IMR-90 (cell line): ENCODE measurements around the gene RPTOR. TPM values are rescaled to one million over a fixed set of nuclear protein-coding genes. Genes with fewer than 3 reads are reported as not detected.

Source experiments
- ATAC-seq: fragments of 200-7000 bp; cut with Tn5 transposase; 2 replicates; pipeline ENCODE4 v1.9.1; 2020; ENCODE audit warnings: low read depth, mild to moderate bottlenecking, moderate library complexity
- BruUV-seq: library from RNA; stranded (reverse); fragments of 400-500 nt; replicated peaks from 2 replicates; lab custom pipeline; 2021; lab: Mats Ljungman, UMichigan
- CTCF ChIA-PET: fragments of 300-600 bp; formaldehyde crosslinking; extraction: SDS; loops from one replicate; lab custom pipeline; 2021; ENCODE audit warnings: antibody characterized with exemption; lab: Yijun Ruan, JAX
- POLR2A ChIA-PET: fragments of 300-600 bp; sonication (Branson Sonifier 250); formaldehyde crosslinking; loops from one replicate; lab custom pipeline; 2022; ENCODE audit warnings: antibody characterized with exemption; ENCODE audit not compliant: unreplicated experiment; lab: Charles Lee
- DNase-seq: peaks from one replicate; pipeline ENCODE4 v3.0.0; 2013
- H2AFZ ChIP-seq: replicated peaks from 2 replicates; pipeline ENCODE3; 2013; ENCODE audit warnings: low read length, mild to moderate bottlenecking; ENCODE audit not compliant: poor library complexity
- H2AK5ac ChIP-seq: 2 replicates; pipeline ENCODE4 v1.6.1; 2013; ENCODE audit warnings: low read depth, low read length, inconsistent platforms
- H2AK9ac ChIP-seq: replicated peaks from 2 replicates; pipeline ENCODE3; 2013; ENCODE audit warnings: mild to moderate bottlenecking, low read depth, low read length, moderate library complexity; ENCODE audit not compliant: poor library complexity
- H2BK120ac ChIP-seq: 2 replicates; pipeline ENCODE4 v1.6.1; 2013; ENCODE audit warnings: low read depth, low read length, inconsistent platforms
- H2BK15ac ChIP-seq: 3 replicates; pipeline ENCODE4 v1.6.1; 2013; ENCODE audit warnings: low read depth, low read length, inconsistent platforms
- H2BK20ac ChIP-seq: 2 replicates; pipeline ENCODE4 v1.6.1; 2013; ENCODE audit warnings: low read depth, mild to moderate bottlenecking, inconsistent platforms, low read length, moderate library complexity
- H2BK5ac ChIP-seq: 2 replicates; pipeline ENCODE4 v1.6.1; 2013; ENCODE audit warnings: mild to moderate bottlenecking, low read depth, low read length, inconsistent platforms; ENCODE audit not compliant: poor library complexity, severe bottlenecking
- H3K14ac ChIP-seq: replicated peaks from 2 replicates; pipeline ENCODE4 v1.6.1; 2013; ENCODE audit warnings: low read depth, low read length, inconsistent platforms
- H3K18ac ChIP-seq: 2 replicates; pipeline ENCODE4 v1.6.1; 2013; ENCODE audit warnings: low read depth, low read length, control low read depth
- H3K23ac ChIP-seq: 2 replicates; pipeline ENCODE4 v1.6.1; 2013; ENCODE audit warnings: low read depth, low read length, inconsistent platforms
- H3K27ac ChIP-seq: 2 replicates; pipeline ENCODE4 v1.5.1; 2013; ENCODE audit warnings: mild to moderate bottlenecking, control low read depth, low read length; ENCODE audit not compliant: insufficient read depth
- H3K27me3 ChIP-seq: 2 replicates; pipeline ENCODE4 v1.6.1; 2013; ENCODE audit warnings: low read length; ENCODE audit not compliant: control insufficient read depth, insufficient read depth
- H3K36me3 ChIP-seq: 2 replicates; pipeline ENCODE4 v1.6.1; 2013; ENCODE audit warnings: low read length, mixed read lengths; ENCODE audit not compliant: control insufficient read depth, insufficient read depth
- H3K4ac ChIP-seq: 2 replicates; pipeline ENCODE4 v1.6.1; 2013; ENCODE audit warnings: low read depth, low read length, inconsistent platforms
- H3K4me1 ChIP-seq: 2 replicates; pipeline ENCODE4 v1.6.1; 2013; ENCODE audit warnings: low read length, mixed read lengths; ENCODE audit not compliant: control insufficient read depth, insufficient read depth
- H3K4me2 ChIP-seq: 2 replicates; pipeline ENCODE4 v1.6.1; 2013; ENCODE audit warnings: low read depth, mild to moderate bottlenecking, control low read depth, low read length, moderate library complexity
- H3K4me3 ChIP-seq: 2 replicates; pipeline ENCODE4 v1.5.1; 2013; ENCODE audit warnings: low read depth, mild to moderate bottlenecking, control low read depth, low read length, moderate library complexity; ENCODE audit not compliant: insufficient read depth
- H3K56ac ChIP-seq: 2 replicates; pipeline ENCODE4 v1.6.1; 2013; ENCODE audit warnings: low read length, inconsistent platforms; ENCODE audit not compliant: insufficient read depth; ENCODE audit errors: extremely low read depth
- H3K79me1 ChIP-seq, 2 experiments: 2 replicates each; pipeline ENCODE4 v1.6.1; 2013; ENCODE audit warnings: low read length in 2 of 2, inconsistent platforms in 1 of 2, low read depth in 1 of 2
- H3K9ac ChIP-seq: 2 replicates; pipeline ENCODE4 v1.6.1; 2013; ENCODE audit warnings: low read depth, low read length, control low read depth
- H3K9me1 ChIP-seq: 2 replicates; pipeline ENCODE4 v1.6.1; 2013; ENCODE audit warnings: low read length, inconsistent platforms; ENCODE audit not compliant: insufficient read depth
- H3K9me3 ChIP-seq: 2 replicates; pipeline ENCODE4 v1.6.1; 2013; ENCODE audit warnings: low read length; ENCODE audit not compliant: control insufficient read depth, insufficient read depth
- H4K20me1 ChIP-seq: 2 replicates; pipeline ENCODE4 v1.6.1; 2013; ENCODE audit warnings: low read length, inconsistent platforms; ENCODE audit not compliant: insufficient read depth
- H4K5ac ChIP-seq: 2 replicates; pipeline ENCODE4 v1.6.1; 2013; ENCODE audit warnings: mild to moderate bottlenecking, low read depth, low read length, control low read depth
- H4K8ac ChIP-seq, 2 experiments: 2 replicates each; pipeline ENCODE4 v1.6.1; 2013; ENCODE audit warnings: low read depth in 2 of 2, low read length in 2 of 2, control low read depth in 1 of 2, inconsistent platforms in 1 of 2
- H4K91ac ChIP-seq: 2 replicates; pipeline ENCODE4 v1.6.1; 2013; ENCODE audit warnings: low read depth, low read length, inconsistent platforms; ENCODE audit not compliant: insufficient read depth
- BHLHE40 ChIP-seq: fragments of 150-350 bp; IDR thresholded peaks from 2 replicates; pipeline ENCODE4 v1.6.1; 2016; ENCODE audit warnings: mild to moderate bottlenecking, low read depth, low read length
- CEBPB ChIP-seq: IDR thresholded peaks from 2 replicates; pipeline ENCODE4 v1.6.1; 2012; ENCODE audit warnings: low read depth, low read length, improper control_type of control experiment
- CHD1 ChIP-seq: IDR thresholded peaks from 2 replicates; pipeline ENCODE4 v1.6.1; 2012; ENCODE audit warnings: low read depth, low read length, improper control_type of control experiment
- CTCF ChIP-seq: conservative IDR thresholded peaks from 2 replicates; pipeline ENCODE4 v1.5.1; 2012; ENCODE audit warnings: mild to moderate bottlenecking, low read depth, low read length, improper control_type of control experiment
- ELK1 ChIP-seq: fragments of 150-350 bp; IDR thresholded peaks from 2 replicates; pipeline ENCODE4 v1.6.1; 2016; ENCODE audit warnings: low read depth, mild to moderate bottlenecking, low read length, moderate library complexity, borderline replicate concordance
- FOS ChIP-seq: fragments of 150-350 bp; IDR thresholded peaks from 2 replicates; pipeline ENCODE4 v1.6.1; 2016; ENCODE audit warnings: low read depth, low read length
- MAFK ChIP-seq: IDR thresholded peaks from 2 replicates; pipeline ENCODE4 v1.6.1; 2012; ENCODE audit warnings: low read depth, low read length, improper control_type of control experiment
- MAZ ChIP-seq: IDR thresholded peaks from 2 replicates; pipeline ENCODE4 v1.6.1; 2012; ENCODE audit warnings: low read depth, mild to moderate bottlenecking, low read length, improper control_type of control experiment, moderate library complexity, borderline replicate concordance
- MXI1 ChIP-seq: IDR thresholded peaks from 2 replicates; pipeline ENCODE4 v1.6.1; 2012; ENCODE audit warnings: low read depth, mild to moderate bottlenecking, low read length, moderate library complexity, borderline replicate concordance
- NFE2L2 ChIP-seq: fragments of 150-350 bp; IDR thresholded peaks from 2 replicates; pipeline ENCODE4 v1.6.1; 2016; ENCODE audit warnings: low read depth, mild to moderate bottlenecking, low read length
- POLR2A ChIP-seq: IDR thresholded peaks from 2 replicates; pipeline ENCODE4 v1.6.1; 2012; ENCODE audit warnings: mild to moderate bottlenecking, low read depth, low read length
- RAD21 ChIP-seq: IDR thresholded peaks from 2 replicates; pipeline ENCODE4 v1.6.1; 2012; ENCODE audit warnings: low read length, improper control_type of control experiment
- RCOR1 ChIP-seq: IDR thresholded peaks from 2 replicates; pipeline ENCODE4 v1.6.1; 2012; ENCODE audit warnings: mild to moderate bottlenecking, low read length, improper control_type of control experiment; ENCODE audit not compliant: insufficient replicate concordance
- RFX5 ChIP-seq: IDR thresholded peaks from 2 replicates; pipeline ENCODE4 v1.8.0; 2012; ENCODE audit warnings: low read depth, mild to moderate bottlenecking, low read length, moderate library complexity
- SMC3 ChIP-seq: fragments of 150-350 bp; IDR thresholded peaks from 2 replicates; pipeline ENCODE4 v1.6.1; 2016; ENCODE audit warnings: low read depth, mild to moderate bottlenecking, antibody characterized with exemption, low read length, moderate library complexity
- WGBS, 2 experiments: methylation state at CpG; one replicate each; pipeline versions ENCODE4 v1.1.5 to v1.1.7; 2013; ENCODE audit warnings: missing lambda C conversion rate in 2 of 2; ENCODE audit not compliant: insufficient read length in 1 of 2; ENCODE audit errors: extremely low coverage in 2 of 2; 5-methylcytosine and 5-hydroxymethylcytosine counted together
- dilution Hi-C: fragments of 300-500 bp; cut with HindIII; formaldehyde crosslinking; loops from one replicate; pipeline ENCODE4 v1.14.3; 2018; ENCODE audit warnings: low sequenced_read_pairs; ENCODE audit not compliant: unreplicated experiment
- in situ Hi-C: fragments of 300-500 bp; cut with MboI; formaldehyde crosslinking; loops from 3 replicates; pipeline ENCODE4 v1.14.3; 2019; ENCODE audit warnings: low sequenced_read_pairs, inconsistent platforms, mixed read lengths
- intact Hi-C: fragments of 100-400 bp; cut with micrococcal nuclease; formaldehyde crosslinking; loops from 2 replicates; pipeline ENCODE4 v1.10.0; 2022
- polyA plus RNA-seq, 3 experiments: library from polyadenylated mRNA; depleted of rRNA; stranded (reverse); fragments of >200 nt; gene quantifications; 2 replicates each; pipeline ENCODE4 v1.2.3, GENCODE V29; 2012; ENCODE audit warnings: low replicate concordance in 1 of 3
- total RNA-seq: library from RNA; depleted of rRNA; stranded (reverse); fragments of >200 nt; gene quantifications from 2 replicates; pipeline ENCODE4 v1.2.3, GENCODE V29; 2012

The RPTOR gene
- total and polyA plus RNA-seq, 2 of the 4 experiments (the other 2 are of a cell fraction), result 10.8 to 14.7 TPM

- Histone ChIP-seq H3K23ac (peak overlapping the region; percentile 74), H4K8ac (peak overlapping the region in 1 of 2 experiments; percentile 43; a peak in 1 of 4 replicates), H3K4me1 (peaks cover 11% of the 10 kb centered on the region), H3K4me2 (no peak overlapping the region; the same call in 1 of the 2 replicates), H3K4me3 (no peak overlapping the region), H3K14ac (peak overlapping the region; percentile 10), H4K91ac (peak overlapping the region; percentile 62), H2BK5ac (no peak overlapping the region), H2AFZ (peak overlapping the region; percentile 65), H3K27me3 (no peaks in the 10 kb centered on the region), H3K9me3 (no peaks in the 10 kb centered on the region), H2BK15ac (peak overlapping the region; percentile 11; the same call in 1 of the 3 replicates), H3K4ac (peak overlapping the region; percentile 56), H3K27ac (peak overlapping the region; percentile 13; the same call in 1 of the 2 replicates), H2BK20ac (no peak overlapping the region), H3K9me1 (peaks cover 8% of the 10 kb centered on the region; the same call in 1 of the 2 replicates), H3K56ac (no peak overlapping the region), H4K20me1 (no peaks in the 10 kb centered on the region), H3K9ac (no peak overlapping the region), H2BK120ac (peak overlapping the region; percentile 23; the same call in 1 of the 2 replicates), H2AK5ac (peak overlapping the region; percentile 44; the same call in 1 of the 2 replicates), H3K79me1 (no peaks in the 10 kb centered on the region; a peak in 1 of 4 replicates), H4K5ac (no peak overlapping the region; the same call in 1 of the 2 replicates), H3K18ac (no peak overlapping the region; the same call in 1 of the 2 replicates), H2AK9ac (peak overlapping the region; percentile 78), H3K36me3 (peaks cover 21% of the 10 kb centered on the region)
- dilution Hi-C loops (no loop called here), intact Hi-C loops (no loop called here), in situ Hi-C loops (no loop called here)
- no peak for TF ChIP-seq ELK1
- TF ChIP-seq RAD21, result peak; percentile 22; the same call in 1 of the 2 replicates
- TF ChIP-seq CHD1, result no peak
- no peak for TF ChIP-seq BHLHE40
- no peak for TF ChIP-seq POLR2A
- 0 out of 2 replicates have a peak, but pooled peaks have one; percentile 13 for TF ChIP-seq CTCF
- TF ChIP-seq RCOR1, result no peak
- no peak for TF ChIP-seq FOS
- TF ChIP-seq RFX5, result no peak
- TF ChIP-seq NFE2L2, result no peak
- TF ChIP-seq CEBPB, result no peak
- no peak for TF ChIP-seq MXI1
- no peak for TF ChIP-seq SMC3
- TF ChIP-seq MAZ, result no peak
- no peak for TF ChIP-seq MAFK
- no TSS peak for BruUV-seq
- WGBS, 2 experiments, result 58% methylated on average over 17 of the region's 38 CpGs; no CpG with 5 or more reads in 1 of the 2 experiments
- DNase-seq, result peak; percentile 82
- ChIA-PET POLR2A (no interaction called here), CTCF (interaction anchor here (1.3 kb wide), 1 partner anchor 11 kb away, joined by 3 read pairs; no protein-coding TSS in a partner anchor)
- peak; percentile 89 for ATAC-seq
Measured at GRCh38 chr17:80942423-80943345, 398.0 kb downstream of the RPTOR start.
